Stomach (tissue), 9 donors: Measurements from ENCODE around the gene ZFP36L2. TPM values are rescaled to one million over a fixed set of nuclear protein-coding genes. Genes with fewer than 3 reads are reported as not detected.
A peak's percentile ranks its signal among the peaks of the same experiment; 100 is the strongest.

Experiments
- DNase-seq, 2 donors: peaks; one replicate each; pipeline versions ENCODE4 v3.0.0 to v3.0.0-alpha.2; 2013 to 2019
- H3K27ac ChIP-seq, 5 donors: fragments of 200-600 bp in 4 of 5; sonication (generic) in 4 of 5; one replicate each; pipeline ENCODE4 v1.5.1; 2013 to 2019; ENCODE audit warnings: mild to moderate bottlenecking in 1 of 5, moderate library complexity in 1 of 5
- H3K27me3 ChIP-seq, 3 donors: fragments of 200-600 bp; sonication (generic); one replicate each; pipeline ENCODE4 v1.5.1; 2017 to 2019; ENCODE audit warnings: mixed run types in 1 of 3
- H3K36me3 ChIP-seq, 4 donors: fragments of 200-600 bp; sonication (generic); 1 replicate in 3 of 4; 2 replicates in 1 of 4; pipeline ENCODE4 v1.5.1; 2016 to 2019
- H3K4me1 ChIP-seq, 4 donors: fragments of 200-600 bp; sonication (generic); one replicate each; pipeline ENCODE4 v1.5.1; 2016 to 2019
- H3K4me3 ChIP-seq, 4 donors: fragments of 200-600 bp; sonication (generic) in 3 of 4; one replicate each; pipeline ENCODE4 v1.5.1; 2016 to 2019; ENCODE audit warnings: mild to moderate bottlenecking in 1 of 4
- H3K9me3 ChIP-seq, 4 donors: fragments of 200-600 bp; sonication (generic); one replicate each; pipeline ENCODE4 v1.5.1; 2016 to 2019
- CTCF ChIP-seq, 7 experiments: fragments of 450-650 bp in 4 of 7; fragments of 200-600 bp in 3 of 7; sonication (generic) in 3 of 7; IDR thresholded peaks; one replicate each; pipeline ENCODE4 v1.5.1; 2016 to 2019; ENCODE audit warnings: antibody characterized with exemption in 7 of 7, control low read depth in 2 of 7, mild to moderate bottlenecking in 1 of 7
- EP300 ChIP-seq: sonication (generic); formaldehyde crosslinking; IDR thresholded peaks from one replicate; pipeline ENCODE4 v1.6.1; 2017; ENCODE audit warnings: antibody characterized with exemption
- POLR2A ChIP-seq, 4 donors: fragments of 450-650 bp; IDR thresholded peaks; one replicate each; pipeline ENCODE4 v1.6.1; 2016; ENCODE audit warnings: antibody characterized with exemption in 4 of 4, control low read depth in 2 of 4, mild to moderate bottlenecking in 1 of 4, moderate library complexity in 1 of 4
- POLR2AphosphoS5 ChIP-seq, 3 donors: sonication (generic); formaldehyde crosslinking; IDR thresholded peaks; one replicate each; pipeline ENCODE4 v1.6.1; 2016; ENCODE audit warnings: antibody characterized with exemption in 3 of 3
- WGBS, 5 donors: extraction: QIAGEN DNeasy Blood & Tissue Kit in 3 of 5; methylation state at CpG; one replicate each; pipeline versions ENCODE4 v1.1.5 to v1.1.7; 2013 to 2018; 5-methylcytosine and 5-hydroxymethylcytosine counted together
- intact Hi-C: fragments of 100-400 bp; cut with DNase I; formaldehyde crosslinking; loops from one replicate; pipeline ENCODE4 v1.15.1; 2023; ENCODE audit warnings: low total_unique reads
- polyA plus RNA-seq, 3 donors: library from polyadenylated mRNA; stranded (reverse); fragments of 200-250 nt; gene quantifications; one replicate each; pipeline ENCODE4 v1.2.3, GENCODE V29; 2013
- total RNA-seq, 5 donors: library from RNA; depleted of rRNA; stranded (reverse); fragments of >200 nt; gene quantifications; one replicate each; pipeline versions ENCODE4 v1.1.0 to v1.2.3, GENCODE V29; 2014 to 2016
- donor health status: healthy with polysubstance abuse.
- donor health status: Bipolar disorder and iron deficiency.
- donor health status: healthy.

Gene ZFP36L2
- total and polyA plus RNA-seq, 8 donors, result 43.7 to 189 (median 74.1) TPM

DNA sequence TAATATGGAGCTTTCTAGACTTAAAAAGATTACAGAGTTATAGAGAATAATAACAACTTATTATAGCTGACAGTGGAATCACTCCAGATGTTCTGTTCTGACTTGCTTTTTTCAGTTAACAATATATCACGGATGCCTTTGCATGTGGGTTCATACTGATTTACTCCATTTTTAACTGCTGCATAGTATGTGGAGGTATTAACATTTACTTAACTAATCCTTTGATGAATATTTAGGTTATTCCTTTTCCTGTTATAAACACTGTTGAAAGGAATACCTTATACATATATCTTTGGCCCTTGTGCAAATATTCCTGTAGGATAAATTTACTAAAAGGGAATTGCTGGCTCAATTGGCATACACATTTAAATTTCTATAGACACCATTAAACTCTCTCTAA is 33.1 kb upstream of the ZFP36L2 start:
- Histone ChIP-seq H3K27ac (no peak overlapping the region), H3K36me3 (peaks cover 0 to 16% (median 7%) of the 10 kb centered on the region in 4 donors), H3K9me3 (no peaks in the 10 kb centered on the region), H3K4me3 (no peak overlapping the region), H3K4me1 (peaks cover 0 to 32% (median 5%) of the 10 kb centered on the region in 4 donors), H3K27me3 (no peaks in the 10 kb centered on the region)
- WGBS, 5 donors, result 86 to 100% (median 94%) methylated on average over 1 of the region's 1 CpG
- DNase-seq, result no peak
- intact Hi-C loops, result no loop called here
- no peak for TF ChIP-seq CTCF (IDR thresholded peaks at IDR 0.05)
- no peak for TF ChIP-seq EP300
- TF ChIP-seq POLR2A (IDR thresholded peaks at IDR 0.05), result no peak
- TF ChIP-seq POLR2AphosphoS5 (IDR thresholded peaks at IDR 0.05), result no peak

GRCh38 chr2:43258547-43259156 is 32.2 kb upstream of the ZFP36L2 start:
- Histone ChIP-seq H3K4me1 (peaks cover 0 to 23% (median 4%) of the 10 kb centered on the region in 4 donors), H3K36me3 (peaks cover 0 to 16% (median 7%) of the 10 kb centered on the region in 4 donors), H3K27ac (no peak overlapping the region), H3K27me3 (no peaks in the 10 kb centered on the region), H3K9me3 (no peaks in the 10 kb centered on the region), H3K4me3 (no peak overlapping the region)
- TF ChIP-seq EP300 (no peak), CTCF (IDR thresholded peaks at IDR 0.05) (no peak), POLR2A (IDR thresholded peaks at IDR 0.05) (no peak), POLR2AphosphoS5 (IDR thresholded peaks at IDR 0.05) (no peak)
- intact Hi-C loops, result no loop called here
- DNase-seq, result no peak
- WGBS, 5 donors, result 51 to 65% (median 56%) methylated on average over 2 of the region's 2 CpGs

- peak overlapping the region in 1 of 5 donors; percentile 27 for H3K27ac ChIP-seq
- peaks cover 0 to 32% (median 8%) of the 10 kb centered on the region in 4 donors for H3K4me1 ChIP-seq
- 42 to 53% (median 45%) methylated on average over 8 of the region's 8 CpGs for WGBS, 5 donors
Measured at GRCh38 chr2:43255296-43255910, 29.0 kb upstream of the ZFP36L2 start.

DNA sequence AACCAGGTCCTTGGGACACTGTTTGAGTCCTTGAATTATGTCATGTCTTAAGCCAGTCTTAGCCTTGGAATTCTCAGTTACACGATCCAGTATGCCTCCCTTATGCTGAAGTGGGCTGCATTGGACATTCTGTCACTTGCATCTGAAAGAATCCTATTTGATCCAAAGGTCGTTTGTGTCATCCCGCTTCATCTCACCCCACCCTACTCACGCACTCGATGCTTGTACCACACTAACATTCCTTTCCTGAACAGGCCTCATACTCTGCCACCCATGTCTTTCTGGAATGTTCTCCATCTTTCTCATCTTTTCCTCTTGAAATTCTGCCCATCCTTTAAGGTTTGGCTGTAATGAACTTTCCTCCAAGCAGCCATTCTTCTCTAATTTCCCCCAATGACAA is 27.9 kb upstream of the ZFP36L2 start:
- Histone ChIP-seq H3K36me3 (peaks cover 0 to 7% (median 5%) of the 10 kb centered on the region in 4 donors), H3K4me1 (peaks cover 0 to 28% (median 8%) of the 10 kb centered on the region in 4 donors), H3K27ac (no peak overlapping the region), H3K4me3 (no peak overlapping the region), H3K9me3 (no peaks in the 10 kb centered on the region), H3K27me3 (no peaks in the 10 kb centered on the region)
- DNase-seq, result no peak
- intact Hi-C loops, result no loop called here
- TF ChIP-seq CTCF (IDR thresholded peaks at IDR 0.05) (no peak), EP300 (no peak), POLR2AphosphoS5 (IDR thresholded peaks at IDR 0.05) (no peak), POLR2A (IDR thresholded peaks at IDR 0.05) (no peak)
- 89 to 96% (median 92%) methylated on average over 5 of the region's 5 CpGs for WGBS, 5 donors

More at GRCh38 chr2:43255296-43255910, 29.0 kb upstream of the ZFP36L2 start:
- Histone ChIP-seq H3K4me3 (no peak overlapping the region), H3K9me3 (no peaks in the 10 kb centered on the region), H3K36me3 (peaks cover 0 to 7% (median 5%) of the 10 kb centered on the region in 4 donors), H3K27me3 (no peaks in the 10 kb centered on the region)
- peak in 1 of 2 donors; percentile 80 for DNase-seq
- TF ChIP-seq POLR2AphosphoS5 (IDR thresholded peaks at IDR 0.05), result no peak
- no peak for TF ChIP-seq POLR2A (IDR thresholded peaks at IDR 0.05)
- no peak for TF ChIP-seq EP300
- no peak for TF ChIP-seq CTCF (IDR thresholded peaks at IDR 0.05)
- intact Hi-C loops, result no loop called here
